Stimulated activated naive CD8-positive, alpha-beta T cell treated with anti-CD3 and anti-CD28 coated beads, Interleukin-15, amount 100 ng/mL, for 72 hours (primary cell): ENCODE measurements around the gene ARHGAP10.
"Not testable (repeated sequence)": the region's sequence is repeated elsewhere in the genome, so short reads cannot be mapped to it uniquely, and the experiment has no call there.

Source experiments
- ATAC-seq: fragments of 150-1000 bp; cut with Tn5 transposase; 2 replicates; pipeline ENCODE4 v1.10.0; 2021; ENCODE audit warnings: mild to moderate bottlenecking, moderate library complexity
- DNase-seq, 2 donors: peaks; one replicate each; pipeline ENCODE4 v3.0.0; 2021 to 2022
- H3K27ac Mint-ChIP-seq, 2 donors: one replicate each; pipeline ENCODE4 v1.8.0; 2022; ENCODE audit warnings: mild to moderate bottlenecking in 2 of 2, mixed read lengths in 2 of 2, moderate library complexity in 2 of 2
- H3K27me3 Mint-ChIP-seq: one replicate; pipeline ENCODE4 v1.8.0; 2022; ENCODE audit warnings: mixed read lengths
- H3K4me1 Mint-ChIP-seq: one replicate; pipeline ENCODE4 v1.8.0; 2022; ENCODE audit warnings: mild to moderate bottlenecking, mixed read lengths
- H3K4me3 Mint-ChIP-seq, 2 donors: one replicate each; pipeline ENCODE4 v1.8.0; 2022; ENCODE audit warnings: mild to moderate bottlenecking in 2 of 2, mixed read lengths in 2 of 2, moderate library complexity in 1 of 2
- H3K9me3 Mint-ChIP-seq, 2 donors: one replicate each; pipeline ENCODE4 v1.8.0; 2022; ENCODE audit warnings: mixed read lengths in 2 of 2

The ARHGAP10 gene

DNA sequence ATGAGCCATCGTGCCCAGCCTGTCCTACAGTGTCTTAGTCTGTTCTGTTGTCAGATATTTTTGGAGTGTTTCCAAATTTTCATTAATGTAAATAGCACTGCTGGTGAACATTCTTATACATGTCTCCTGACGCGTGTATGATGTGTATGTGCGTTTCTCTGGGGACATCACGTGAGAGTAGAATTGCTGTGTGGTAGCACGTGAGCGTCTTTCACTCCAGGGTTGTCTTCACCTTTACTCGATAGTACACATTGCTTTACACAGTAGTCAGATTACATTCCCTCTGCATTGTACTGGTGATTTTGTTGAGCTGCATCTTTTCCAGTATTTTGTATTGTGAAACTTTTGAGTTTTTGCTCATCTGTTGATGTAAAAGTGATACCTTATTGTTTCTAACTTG is 60.0 kb downstream of the ARHGAP10 start:
- peak overlapping the region in 1 of 2 donors; percentile 80 for H3K4me3 Mint-ChIP-seq
- no peak for DNase-seq
- peaks cover 55% of the 10 kb centered on the region for H3K4me1 Mint-ChIP-seq
- peaks cover 2% of the 10 kb centered on the region for H3K27me3 Mint-ChIP-seq
- peak overlapping the region; percentile 10 to 88 for H3K27ac Mint-ChIP-seq
- ATAC-seq = no peak
- no peaks in the 10 kb centered on the region for H3K9me3 Mint-ChIP-seq

DNA sequence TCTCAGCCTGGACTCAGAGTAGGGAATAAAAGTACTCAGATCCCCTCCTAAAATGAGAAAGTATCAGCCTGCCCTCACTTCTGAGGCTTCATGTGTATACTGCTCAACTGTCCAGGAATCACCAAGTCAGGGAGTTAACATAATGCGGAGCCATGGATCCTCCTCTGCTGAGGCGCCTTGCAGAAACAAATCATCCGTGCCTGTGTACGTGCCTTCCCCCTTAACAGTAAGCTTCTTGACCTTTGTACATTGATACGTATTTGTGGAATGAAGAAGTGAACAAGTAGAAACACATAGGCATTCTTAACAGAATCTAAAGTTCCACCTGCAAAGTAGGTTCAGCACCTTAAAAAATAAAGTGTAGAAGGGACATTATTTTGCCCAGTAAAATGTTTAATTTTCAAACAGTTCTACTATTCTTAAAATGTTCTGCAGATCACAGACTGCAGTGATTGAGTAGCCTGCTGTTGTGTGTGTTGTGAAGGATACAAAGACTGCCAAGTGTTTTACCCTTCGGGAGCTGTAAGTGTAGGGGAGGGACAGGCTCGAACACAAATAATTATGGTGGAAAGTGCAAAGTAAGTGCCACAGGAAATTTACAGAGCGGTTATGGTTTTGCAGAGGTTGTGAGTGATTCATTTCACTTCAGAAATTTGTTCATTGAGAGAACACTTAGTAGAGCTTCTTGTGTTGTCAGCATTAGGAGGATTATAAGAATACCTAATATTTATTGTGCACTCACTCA is 61.9 kb downstream of the ARHGAP10 start:
- H3K9me3 Mint-ChIP-seq = no peaks in the 10 kb centered on the region
- DNase-seq (no peak), ATAC-seq (peak; percentile 78)
- no peak overlapping the region for H3K27ac Mint-ChIP-seq
- H3K27me3 Mint-ChIP-seq = peaks cover 17% of the 10 kb centered on the region
- peaks cover 53% of the 10 kb centered on the region for H3K4me1 Mint-ChIP-seq
- H3K4me3 Mint-ChIP-seq = peak overlapping the region; percentile 1 to 3

DNA sequence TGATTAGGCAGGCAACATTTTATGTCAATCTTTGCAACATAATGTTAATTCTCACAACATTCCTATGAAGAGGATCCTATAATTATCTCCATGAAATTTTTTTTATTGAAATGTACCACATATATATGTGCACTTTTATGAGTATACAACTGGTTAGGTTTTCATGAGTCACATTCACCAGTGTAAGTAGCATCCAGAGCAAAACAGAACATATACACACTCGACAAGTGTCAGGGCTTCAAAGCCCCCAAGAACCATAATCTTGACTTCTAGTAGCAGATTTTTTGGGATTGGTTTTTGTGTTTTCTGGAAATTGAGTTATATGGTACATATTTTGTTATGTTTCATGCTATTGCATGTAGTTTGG is 62.4 kb downstream of the ARHGAP10 start:
- no peak for DNase-seq
- H3K27ac Mint-ChIP-seq = no peak overlapping the region
- H3K4me3 Mint-ChIP-seq = peak overlapping the region; percentile 40 to 51
- peaks cover 17% of the 10 kb centered on the region for H3K27me3 Mint-ChIP-seq
- peak; percentile 90 for ATAC-seq
- no peaks in the 10 kb centered on the region for H3K9me3 Mint-ChIP-seq
- H3K4me1 Mint-ChIP-seq = peaks cover 58% of the 10 kb centered on the region

DNA sequence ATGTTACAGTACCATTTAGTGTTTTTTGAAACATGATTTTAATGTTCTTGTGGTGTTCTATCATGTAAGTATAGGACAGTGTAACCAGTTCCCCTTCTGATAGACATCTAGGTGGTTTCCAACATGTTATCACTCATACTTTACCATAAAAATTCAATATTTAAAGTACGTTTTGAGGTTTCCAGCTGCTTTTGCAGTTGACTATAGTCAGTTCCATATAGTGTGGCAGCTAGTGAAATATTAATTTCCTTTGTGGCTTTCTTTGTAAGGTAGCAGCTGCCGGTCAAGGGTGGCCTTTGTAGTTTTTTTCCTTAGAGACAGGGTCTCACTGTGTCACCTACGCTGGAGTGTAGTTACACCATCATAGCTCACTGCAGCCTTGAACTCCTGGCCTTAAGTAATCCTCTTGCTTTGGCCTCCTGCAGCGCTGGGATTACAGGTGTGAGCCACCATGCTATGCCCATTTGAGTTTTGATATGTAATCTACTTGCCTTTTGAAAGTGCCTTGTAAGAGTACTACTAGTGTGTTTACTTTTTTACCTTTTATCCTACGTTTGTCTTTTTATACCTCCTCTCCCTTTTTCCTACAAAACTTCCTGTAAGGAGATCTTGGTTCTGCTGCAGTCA is 63.0 kb downstream of the ARHGAP10 start:
- peaks cover 17% of the 10 kb centered on the region for H3K27me3 Mint-ChIP-seq
- no peak overlapping the region for H3K27ac Mint-ChIP-seq
- DNase-seq (no peak), ATAC-seq (peak; percentile 79)
- H3K9me3 Mint-ChIP-seq = no peaks in the 10 kb centered on the region
- H3K4me3 Mint-ChIP-seq = peak overlapping the region; percentile 40 to 51
- peaks cover 60% of the 10 kb centered on the region for H3K4me1 Mint-ChIP-seq

DNA sequence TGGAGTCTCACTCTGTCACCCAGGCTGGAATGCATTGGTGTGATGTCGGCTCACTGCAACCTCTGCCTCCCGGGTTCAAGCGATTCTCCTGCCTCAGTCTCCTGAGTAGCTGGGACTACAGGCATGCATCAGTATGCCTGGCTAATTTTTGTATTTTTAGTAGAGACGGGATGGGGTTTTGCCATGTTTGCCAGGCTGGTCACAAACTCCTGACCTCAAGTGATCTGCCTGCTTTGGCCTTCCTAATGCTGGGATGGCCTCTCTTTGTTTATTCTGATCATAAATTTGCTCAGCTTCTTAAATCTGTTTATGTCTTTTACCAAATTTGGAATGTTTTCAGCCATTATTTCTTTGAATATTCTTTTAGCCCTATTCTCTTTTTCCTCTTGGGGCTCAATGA is 67.2 kb downstream of the ARHGAP10 start:
- peaks cover 25% of the 10 kb centered on the region for H3K27me3 Mint-ChIP-seq
- peaks cover 48% of the 10 kb centered on the region for H3K4me1 Mint-ChIP-seq
- ATAC-seq, H3K9me3 Mint-ChIP-seq, H3K4me3 Mint-ChIP-seq, H3K27ac Mint-ChIP-seq, DNase-seq: not testable (repeated sequence)

DNA sequence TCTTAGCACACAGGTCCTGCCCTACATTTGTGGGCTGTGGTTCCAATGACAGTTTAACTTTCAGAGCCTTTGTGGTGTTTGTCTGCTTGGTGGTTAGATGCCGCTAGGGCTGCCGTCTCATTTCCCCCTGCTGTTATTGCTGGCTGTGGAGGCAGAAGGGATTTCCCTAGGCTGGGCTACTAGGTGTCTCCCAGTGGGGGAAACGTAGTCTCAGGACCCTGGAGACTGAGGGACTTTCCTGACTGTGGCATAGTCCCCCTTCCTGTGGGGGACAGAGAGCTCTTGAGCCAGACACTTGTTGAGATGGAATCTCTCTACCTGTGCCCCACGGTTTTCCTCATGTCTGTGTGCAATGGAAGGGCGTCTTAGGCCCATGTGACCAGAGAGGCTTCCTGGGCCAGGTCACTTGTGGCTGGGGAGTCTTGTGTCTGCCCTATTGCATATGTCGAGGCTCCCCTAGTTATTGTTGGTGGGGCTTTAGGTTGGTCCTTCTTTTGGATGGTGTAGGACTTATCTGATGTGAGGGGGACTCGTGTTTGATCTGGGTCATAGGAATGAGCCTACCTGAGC is 68.2 kb downstream of the ARHGAP10 start:
- H3K27me3 Mint-ChIP-seq = peaks cover 25% of the 10 kb centered on the region
- peak overlapping the region; percentile 84 to 94 for H3K27ac Mint-ChIP-seq
- peak; percentile 76 to 88 for DNase-seq
- no peaks in the 10 kb centered on the region for H3K9me3 Mint-ChIP-seq
- peak; percentile 99 for ATAC-seq
- H3K4me1 Mint-ChIP-seq = peaks cover 38% of the 10 kb centered on the region
- peak overlapping the region; percentile 81 to 83 for H3K4me3 Mint-ChIP-seq

DNA sequence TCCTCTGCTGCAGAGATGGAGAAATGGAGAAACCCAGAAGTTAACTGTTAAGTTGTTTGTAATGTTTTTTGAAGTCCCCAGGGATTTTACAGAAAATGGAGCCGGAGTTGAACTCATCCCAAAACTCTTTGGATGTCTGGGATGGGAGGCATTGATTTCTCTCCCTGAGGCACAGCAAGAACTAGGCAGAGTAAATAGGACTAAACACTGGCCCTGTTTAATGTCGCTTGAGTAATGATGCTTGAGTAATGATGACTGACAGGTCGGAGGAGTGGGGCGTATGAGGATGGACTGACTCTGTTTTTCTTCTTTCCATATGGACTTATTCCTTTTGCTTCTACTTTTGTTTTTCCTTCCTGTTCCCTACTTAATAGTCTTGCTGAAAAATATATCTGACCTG is 69.9 kb downstream of the ARHGAP10 start:
- no peak for ATAC-seq
- DNase-seq = no peak
- Mint-ChIP-seq H3K27me3 (peaks cover 23% of the 10 kb centered on the region), H3K9me3 (no peaks in the 10 kb centered on the region), H3K4me3 (no peak overlapping the region), H3K27ac (no peak overlapping the region), H3K4me1 (peaks cover 31% of the 10 kb centered on the region)

DNA sequence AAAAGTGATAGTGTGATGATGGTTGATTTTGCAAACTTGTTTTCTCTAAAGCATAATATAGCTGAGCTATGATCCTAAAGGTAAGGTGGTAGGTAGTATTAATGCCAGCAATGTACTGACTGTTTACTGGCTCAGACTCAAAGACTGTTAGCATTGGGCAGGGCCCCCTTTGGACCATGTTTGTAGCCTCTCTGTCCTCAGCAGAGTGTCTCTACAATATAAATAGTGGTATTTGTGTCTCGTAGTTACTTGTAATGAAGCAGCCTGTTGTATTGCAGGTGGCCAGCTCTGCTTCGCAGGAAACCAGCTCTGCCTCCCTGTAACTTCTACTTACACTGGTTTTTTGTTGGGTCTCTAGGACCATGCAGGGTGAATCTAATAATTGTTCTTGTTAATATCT is 70.5 kb downstream of the ARHGAP10 start:
- ATAC-seq (no peak), DNase-seq (no peak)
- Mint-ChIP-seq H3K9me3 (no peaks in the 10 kb centered on the region), H3K4me3 (no peak overlapping the region), H3K27ac (no peak overlapping the region), H3K27me3 (peaks cover 19% of the 10 kb centered on the region), H3K4me1 (peaks cover 26% of the 10 kb centered on the region)

DNA sequence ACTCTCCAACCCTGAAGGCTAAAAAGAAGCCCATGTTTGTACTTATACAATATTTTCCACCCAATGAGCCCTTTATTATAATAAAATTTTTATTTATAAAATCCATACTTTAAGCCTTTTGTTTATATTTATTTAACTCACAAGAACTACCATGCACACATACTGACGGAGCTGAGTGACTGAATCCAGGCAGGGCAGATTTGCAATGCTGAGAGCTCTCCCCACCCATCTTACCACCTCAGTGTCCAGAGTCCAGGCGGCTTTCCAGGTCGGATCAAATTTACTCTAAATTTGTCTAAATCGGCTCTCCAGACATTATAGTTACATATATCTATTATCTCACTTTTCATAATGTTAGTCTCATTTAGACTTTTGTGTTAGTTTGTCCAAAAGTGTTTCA is 74.1 kb downstream of the ARHGAP10 start:
- ATAC-seq = no peak
- no peaks in the 10 kb centered on the region for H3K9me3 Mint-ChIP-seq
- H3K4me3 Mint-ChIP-seq = no peak overlapping the region
- DNase-seq = no peak
- no peak overlapping the region for H3K27ac Mint-ChIP-seq
- H3K27me3 Mint-ChIP-seq = peaks cover 9% of the 10 kb centered on the region
- peaks cover 2% of the 10 kb centered on the region for H3K4me1 Mint-ChIP-seq

DNA sequence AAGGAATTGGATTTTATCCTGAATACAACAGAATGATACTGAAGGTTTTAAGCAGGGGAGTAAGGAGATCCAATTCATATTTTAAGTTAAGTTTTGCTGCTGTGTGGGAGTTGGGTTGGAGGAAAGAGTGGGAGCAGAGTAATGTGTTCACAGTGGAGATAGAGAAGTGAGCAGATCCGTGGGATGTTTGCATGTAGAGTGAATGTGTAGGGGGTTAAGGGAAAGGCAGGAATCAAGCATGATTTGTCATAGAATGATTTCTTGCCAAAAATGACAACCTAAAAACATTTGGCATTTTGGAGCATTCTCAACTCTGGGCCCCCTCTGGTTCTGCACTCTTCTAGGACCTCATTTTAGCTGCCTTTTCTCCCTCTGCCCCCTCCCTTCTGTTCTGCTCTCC is 76.6 kb downstream of the ARHGAP10 start:
- Mint-ChIP-seq H3K27ac (no peak overlapping the region), H3K9me3 (no peaks in the 10 kb centered on the region), H3K4me1 (no peaks in the 10 kb centered on the region), H3K27me3 (no peaks in the 10 kb centered on the region), H3K4me3 (no peak overlapping the region)
- ATAC-seq = no peak
- no peak for DNase-seq

DNA sequence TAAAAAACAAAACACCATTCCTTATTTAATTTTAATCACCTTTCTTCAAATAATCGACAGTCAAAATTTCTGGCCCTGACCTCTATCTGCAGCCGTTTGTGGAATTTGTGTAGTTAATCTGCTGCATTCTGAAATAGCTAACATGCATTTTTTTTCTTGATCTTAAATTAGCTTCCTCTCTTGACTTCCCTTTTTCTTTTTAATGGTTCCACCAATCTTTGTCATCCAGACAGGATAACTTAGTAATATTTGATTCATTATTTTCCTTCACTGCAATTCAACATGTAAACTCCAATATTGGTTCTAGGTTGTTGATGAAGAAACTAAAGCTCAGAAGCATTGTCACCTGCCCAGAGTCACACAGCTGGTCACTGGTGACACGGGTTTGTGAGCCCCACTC is 77.3 kb downstream of the ARHGAP10 start:
- H3K27ac Mint-ChIP-seq = no peak overlapping the region

DNA sequence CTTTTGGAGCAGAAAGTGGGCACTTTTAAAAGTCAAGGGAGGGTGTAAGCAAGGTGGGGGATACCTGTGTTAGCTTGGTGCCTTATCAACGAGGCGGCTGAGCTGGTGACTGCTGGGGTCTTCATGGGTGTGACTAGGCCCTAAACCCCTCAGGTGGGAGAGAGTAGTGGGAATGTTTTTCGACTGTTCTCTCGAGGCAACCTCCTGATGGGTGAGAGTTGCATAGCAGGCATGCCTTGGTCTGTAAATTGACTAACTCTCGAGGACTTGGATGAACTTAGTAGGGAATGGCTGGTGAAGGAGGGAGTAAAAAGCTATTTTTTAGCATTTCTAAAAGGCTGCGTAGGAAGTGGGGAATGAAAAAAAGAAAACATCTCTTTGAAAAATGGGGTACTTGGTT is 80.0 kb downstream of the ARHGAP10 start:
- Mint-ChIP-seq H3K27me3 (no peaks in the 10 kb centered on the region), H3K4me3 (no peak overlapping the region), H3K9me3 (no peaks in the 10 kb centered on the region), H3K4me1 (peaks cover 16% of the 10 kb centered on the region), H3K27ac (no peak overlapping the region)
- DNase-seq (no peak), ATAC-seq (no peak)

More for the DNA sequence above, 77.3 kb downstream of the ARHGAP10 start:
- ATAC-seq = no peak
- Mint-ChIP-seq H3K9me3 (no peaks in the 10 kb centered on the region), H3K4me3 (no peak overlapping the region), H3K27me3 (no peaks in the 10 kb centered on the region), H3K4me1 (no peaks in the 10 kb centered on the region)
- no peak for DNase-seq

DNA sequence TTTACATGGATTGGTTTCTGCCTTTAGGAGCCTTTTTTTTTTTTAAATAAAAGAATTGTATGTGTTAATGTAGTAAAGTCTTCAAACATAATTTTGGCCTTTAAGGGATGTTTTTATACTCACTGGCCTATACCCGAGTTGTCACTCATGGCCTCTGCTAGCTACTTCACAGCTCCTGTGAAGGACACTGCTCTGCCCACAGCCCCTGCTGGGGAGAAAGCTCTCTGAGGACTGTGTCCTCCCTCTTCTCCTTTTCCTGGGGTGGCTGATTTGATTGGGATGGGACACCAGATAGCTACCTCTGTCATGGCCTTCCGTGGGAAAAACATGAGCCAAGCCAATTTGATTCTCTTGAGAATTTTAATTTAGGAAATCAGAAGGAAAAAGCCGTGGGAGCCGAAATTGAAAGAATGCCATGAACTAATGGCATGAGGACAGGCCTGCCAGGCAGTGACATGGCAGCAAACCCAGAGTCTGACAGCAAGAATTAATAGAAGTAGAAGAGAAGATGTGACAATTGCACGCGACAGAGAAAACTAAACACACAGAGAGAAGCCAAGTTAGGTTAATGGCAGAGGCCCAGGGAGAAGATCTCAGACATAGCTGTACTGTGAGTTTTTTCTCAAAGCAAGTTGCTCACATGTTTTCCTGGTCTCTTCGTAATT is 81.4 kb downstream of the ARHGAP10 start:
- DNase-seq (no peak), ATAC-seq (no peak)
- no peaks in the 10 kb centered on the region for H3K9me3 Mint-ChIP-seq
- no peak overlapping the region for H3K27ac Mint-ChIP-seq
- H3K27me3 Mint-ChIP-seq = no peaks in the 10 kb centered on the region
- peaks cover 16% of the 10 kb centered on the region for H3K4me1 Mint-ChIP-seq
- H3K4me3 Mint-ChIP-seq = no peak overlapping the region

DNA sequence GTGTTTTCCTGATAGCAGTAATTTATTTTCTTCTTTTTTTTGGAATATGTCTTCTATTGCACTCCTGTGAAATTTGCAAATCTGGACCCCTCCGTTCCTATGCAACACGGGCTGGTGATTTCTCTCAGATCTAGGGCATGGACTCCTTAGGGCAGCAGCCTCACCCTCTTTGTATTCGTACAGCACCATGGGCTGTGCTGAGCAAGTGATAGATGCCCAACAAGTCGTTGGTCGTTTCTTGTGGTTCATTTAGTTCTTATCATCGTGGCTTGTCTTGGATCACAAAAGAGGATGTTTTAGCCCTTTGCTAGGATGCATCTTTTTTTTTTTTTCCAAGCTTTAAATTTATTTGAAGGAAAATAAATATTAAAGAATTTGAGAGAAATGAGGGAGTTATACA is 82.1 kb downstream of the ARHGAP10 start:
- H3K27ac Mint-ChIP-seq = no peak overlapping the region
- H3K4me3 Mint-ChIP-seq = no peak overlapping the region
- ATAC-seq (no peak), DNase-seq (no peak)
- peaks cover 16% of the 10 kb centered on the region for H3K4me1 Mint-ChIP-seq
- no peaks in the 10 kb centered on the region for H3K9me3 Mint-ChIP-seq
- no peaks in the 10 kb centered on the region for H3K27me3 Mint-ChIP-seq

DNA sequence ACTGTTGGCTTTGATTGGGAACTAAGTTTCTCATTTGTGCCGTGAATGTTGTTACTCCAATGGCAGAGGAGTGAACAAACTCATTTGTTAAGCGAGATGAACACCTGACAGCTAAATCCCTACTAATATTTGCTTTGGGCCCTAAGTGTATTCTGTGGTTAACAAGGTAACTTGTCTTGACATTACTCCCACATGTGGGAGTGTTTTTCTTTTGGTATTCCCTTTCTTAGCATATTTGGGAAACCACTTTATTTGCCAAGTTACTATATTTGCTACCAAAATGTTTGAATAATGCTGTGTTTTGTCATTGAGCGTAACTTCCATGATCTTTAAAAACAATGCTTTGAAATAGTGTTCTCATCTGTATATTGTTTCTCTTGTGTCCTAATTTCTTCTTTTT is 82.5 kb downstream of the ARHGAP10 start:
- Mint-ChIP-seq H3K9me3 (no peaks in the 10 kb centered on the region), H3K27ac (no peak overlapping the region), H3K27me3 (no peaks in the 10 kb centered on the region), H3K4me3 (no peak overlapping the region), H3K4me1 (peaks cover 16% of the 10 kb centered on the region)
- ATAC-seq = no peak
- no peak for DNase-seq

DNA sequence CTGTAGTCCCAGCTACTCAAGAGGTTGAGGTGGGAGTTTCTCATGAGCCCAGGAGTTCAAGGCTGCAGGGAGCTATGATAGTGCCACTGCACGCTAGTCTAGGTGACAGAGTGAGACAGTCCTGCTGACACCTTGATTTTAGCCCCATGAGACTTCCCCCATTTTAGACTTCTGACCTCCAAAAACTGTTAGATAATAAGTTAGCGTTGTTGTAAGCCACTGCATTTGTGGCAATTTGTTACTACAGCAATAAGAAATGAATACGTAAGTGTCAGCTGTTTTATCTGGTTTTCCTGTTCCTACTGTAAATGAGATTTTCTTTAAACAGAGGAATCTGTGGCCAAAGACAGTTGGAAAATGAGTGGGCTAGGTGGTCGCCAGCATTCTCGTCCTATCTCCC is 83.9 kb downstream of the ARHGAP10 start:
- no peak overlapping the region for H3K4me3 Mint-ChIP-seq
- DNase-seq (no peak), ATAC-seq (no peak)
- no peaks in the 10 kb centered on the region for H3K27me3 Mint-ChIP-seq
- no peaks in the 10 kb centered on the region for H3K9me3 Mint-ChIP-seq
- peak overlapping the region; percentile 14 to 75 for H3K27ac Mint-ChIP-seq
- peaks cover 16% of the 10 kb centered on the region for H3K4me1 Mint-ChIP-seq
